Esophagus squamous epithelium (tissue), 4 donors: ENCODE data around the gene CAMK1D.

Source experiments
- CTCF ChIP-seq, 6 experiments: fragments of 450-650 bp in 4 of 6; fragments of 200-600 bp in 2 of 6; sonication (generic) in 2 of 6; IDR thresholded peaks; one replicate each; pipeline ENCODE4 v1.5.1; 2016 to 2019; ENCODE audit warnings: antibody characterized with exemption in 6 of 6, mild to moderate bottlenecking in 4 of 6, moderate library complexity in 4 of 6
- POLR2A ChIP-seq, 4 donors: fragments of 450-650 bp; IDR thresholded peaks; one replicate each; pipeline ENCODE4 v1.6.1; 2017; ENCODE audit warnings: antibody characterized with exemption in 4 of 4, mild to moderate bottlenecking in 4 of 4, moderate library complexity in 3 of 4

- TF ChIP-seq CTCF (IDR thresholded peaks at IDR 0.05) (no peak), POLR2A (IDR thresholded peaks at IDR 0.05) (no peak)
Observed at GRCh38 chr10:12783293-12783692, 433.9 kb downstream of the CAMK1D start.
